Upper lobe of left lung (tissue), 4 donors: ENCODE results near the gene BEST4.
A peak's percentile ranks its signal among the peaks of the same experiment; 100 is the strongest.

Experiments used
- CTCF ChIP-seq, 6 experiments: fragments of 450-650 bp in 4 of 6; fragments of 200-600 bp in 2 of 6; sonication (generic) in 2 of 6; IDR thresholded peaks; one replicate each; pipeline ENCODE4 v1.5.1; 2016 to 2019; ENCODE audit warnings: antibody characterized with exemption in 6 of 6
- EP300 ChIP-seq, 4 donors: sonication (generic); formaldehyde crosslinking; IDR thresholded peaks; one replicate each; pipeline ENCODE4 v1.5.1; 2017; ENCODE audit warnings: antibody characterized with exemption in 4 of 4, control low read depth in 2 of 4
- POLR2AphosphoS5 ChIP-seq, 2 donors: sonication (generic); formaldehyde crosslinking; IDR thresholded peaks; one replicate each; pipeline ENCODE4 v1.5.1; 2017; ENCODE audit warnings: antibody characterized with exemption in 2 of 2

- TF ChIP-seq POLR2AphosphoS5 (IDR thresholded peaks at IDR 0.05) (peak; percentile 89 to 90), CTCF (IDR thresholded peaks at IDR 0.05) (peak in 2 of 6 experiments; percentile 17 to 37), EP300 (IDR thresholded peaks at IDR 0.05) (peak in 3 of 4 donors; percentile 26 to 94 (median 87))
Measured at GRCh38 chr1:44807364-44808062, 19.5 kb upstream of the BEST4 start.
